Activated CD4-positive, alpha-beta T cell treated with anti-CD3 and anti-CD28 coated beads for 36 hours (primary cell): Measurements from ENCODE around the gene APOL1. TPM values are rescaled to one million over a fixed set of nuclear protein-coding genes. Genes with fewer than 3 reads are reported as not detected.
"Not testable (repeated sequence)": the region's sequence is repeated elsewhere in the genome, so short reads cannot be mapped to it uniquely, and the experiment has no call there.

Experiments used
- ATAC-seq: fragments of 200-7000 bp; cut with Tn5 transposase; one replicate; pipeline ENCODE4 v1.10.0; 2021; ENCODE audit warnings: mild to moderate bottlenecking, moderate library complexity
- CTCF ChIA-PET: fragments of 350-600 bp; sonication (Branson Sonifier 250); formaldehyde crosslinking; loops from one replicate; lab custom pipeline; 2021; ENCODE audit warnings: antibody characterized with exemption; lab: Charles Lee
- POLR2A ChIA-PET: fragments of 350-600 bp; sonication (Branson Sonifier 250); formaldehyde crosslinking; loops from one replicate; lab custom pipeline; 2021; ENCODE audit warnings: antibody characterized with exemption, inconsistent platforms; lab: Charles Lee
- DNase-seq: peaks from one replicate; pipeline ENCODE4 v3.0.0-alpha.2; 2020
- H3K27ac Mint-ChIP-seq: one replicate; pipeline ENCODE4 v1.8.0; 2021; ENCODE audit warnings: mixed read lengths
- H3K27me3 Mint-ChIP-seq: one replicate; pipeline ENCODE4 v1.8.0; 2021; ENCODE audit warnings: mixed read lengths
- H3K36me3 Mint-ChIP-seq: one replicate; pipeline ENCODE4 v1.8.0; 2021; ENCODE audit warnings: low read depth, mixed read lengths
- H3K4me1 Mint-ChIP-seq: one replicate; pipeline ENCODE4 v1.8.0; 2021; ENCODE audit warnings: mixed read lengths
- H3K4me3 Mint-ChIP-seq: one replicate; pipeline ENCODE4 v1.8.0; 2021; ENCODE audit warnings: mild to moderate bottlenecking, moderate library complexity, mixed read lengths
- H3K9me3 Mint-ChIP-seq: one replicate; pipeline ENCODE4 v1.8.0; 2021; ENCODE audit warnings: low read depth, mixed read lengths
- intact Hi-C, 2 experiments: fragments of 100-400 bp; cut with DNase I in 1 of 2; cut with micrococcal nuclease in 1 of 2; formaldehyde crosslinking; loops; one replicate each; pipeline versions ENCODE4 v1.14.2 to v1.15.1; 2022 to 2024; cut with DNase I, micrococcal nuclease
- total RNA-seq, 2 experiments: library from RNA; stranded (reverse); gene quantifications; one replicate each; pipeline ENCODE4 v1.2.3, GENCODE V29; 2021

Gene APOL1
- total RNA-seq, 2 experiments from 2014 or later: 32.0 to 37.2 TPM

DNA sequence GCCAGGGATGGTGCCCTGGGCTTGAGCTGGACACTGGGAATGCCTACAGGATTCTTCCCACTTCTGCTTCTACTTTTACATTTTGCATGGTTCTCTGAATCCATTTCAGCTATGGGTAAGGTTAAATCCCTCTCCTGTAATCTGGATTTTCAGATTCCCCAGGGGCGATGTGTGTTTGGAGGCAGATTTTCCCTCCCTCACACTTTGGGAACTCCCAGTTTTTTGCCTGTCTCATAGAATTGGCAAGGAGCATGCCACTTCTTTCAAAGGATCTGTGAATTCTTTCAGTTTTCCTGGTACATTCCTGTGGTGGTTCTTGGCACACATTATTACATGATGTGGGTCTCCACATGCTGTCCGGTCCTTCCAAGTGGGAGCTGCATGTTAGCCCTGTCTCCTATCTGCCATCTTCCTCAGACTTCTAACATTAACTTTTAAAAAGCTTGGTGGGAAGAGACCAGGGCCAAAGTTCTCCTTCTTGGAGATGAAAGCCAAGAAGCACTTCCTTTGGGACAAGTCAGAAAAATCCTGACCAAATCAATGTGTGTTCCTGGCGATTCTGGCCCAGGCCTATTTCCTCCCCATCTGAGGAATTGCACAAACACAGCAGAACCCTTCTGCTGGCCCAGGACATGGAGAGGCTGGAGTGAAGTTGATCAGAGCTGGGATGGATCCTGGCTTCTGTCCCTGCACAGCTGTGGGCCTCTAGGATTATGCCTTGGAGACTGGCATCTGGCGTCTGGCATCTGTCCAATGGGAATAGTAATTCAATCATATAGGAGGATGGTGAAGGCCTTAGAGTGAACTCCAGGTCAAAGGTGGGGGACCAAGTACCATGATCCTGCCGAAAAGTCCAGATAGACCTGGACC is 8.2 kb upstream of the APOL1 start:
- ChIA-PET POLR2A (interaction anchor here (1.2 kb wide), 1 partner anchor 222 kb away, joined by 3 read pairs; no protein-coding TSS in a partner anchor), CTCF (interaction anchor here (0.6 to 1.6 kb wide), 5 partner anchors 8 to 996 kb away, joined by 3 to 4 read pairs (median 4); partner anchors contain the start of gene APOL1)
- Mint-ChIP-seq H3K9me3 (peaks cover 7% of the 10 kb centered on the region), H3K4me3 (no peak overlapping the region), H3K36me3 (peaks cover 2% of the 10 kb centered on the region), H3K4me1 (peaks cover 3% of the 10 kb centered on the region), H3K27ac (no peak overlapping the region), H3K27me3 (no peaks in the 10 kb centered on the region)
- intact Hi-C loops: no loop called here
- no peak for ATAC-seq
- no peak for DNase-seq

DNA sequence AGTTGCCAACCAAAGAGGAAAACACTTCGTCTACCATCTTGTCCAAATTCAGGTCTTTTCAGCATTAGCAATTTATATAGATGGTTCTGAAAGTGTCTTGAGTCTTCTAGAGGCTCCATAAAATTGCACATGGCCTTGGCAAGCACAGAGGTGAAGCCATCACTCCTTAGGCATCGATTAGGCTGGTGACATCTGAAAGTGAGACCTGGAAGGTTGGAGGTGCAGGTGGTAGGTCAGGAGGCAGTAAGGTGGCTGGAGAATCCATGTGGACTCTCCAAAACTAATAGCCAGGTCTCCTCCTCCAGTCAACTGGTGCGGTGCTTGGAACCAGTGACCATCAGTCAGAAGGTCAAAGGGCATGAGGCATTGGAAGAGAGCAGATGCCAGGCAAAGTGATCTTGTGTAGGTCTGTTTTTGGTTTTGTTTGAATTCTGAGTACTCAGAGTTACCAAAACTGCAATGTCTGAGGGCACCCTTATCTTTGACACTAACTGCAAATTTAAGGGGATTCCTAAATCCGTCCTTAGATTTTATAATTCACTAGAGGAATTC is 7.1 kb upstream of the APOL1 start:
- Mint-ChIP-seq H3K36me3 (peaks cover 2% of the 10 kb centered on the region), H3K4me3 (no peak overlapping the region), H3K9me3 (peaks cover 7% of the 10 kb centered on the region), H3K27me3 (no peaks in the 10 kb centered on the region), H3K4me1 (no peaks in the 10 kb centered on the region), H3K27ac (no peak overlapping the region)
- no peak for ATAC-seq
- ChIA-PET POLR2A (no interaction called here), CTCF (no interaction called here)
- DNase-seq: no peak
- intact Hi-C loops: no loop called here

DNA sequence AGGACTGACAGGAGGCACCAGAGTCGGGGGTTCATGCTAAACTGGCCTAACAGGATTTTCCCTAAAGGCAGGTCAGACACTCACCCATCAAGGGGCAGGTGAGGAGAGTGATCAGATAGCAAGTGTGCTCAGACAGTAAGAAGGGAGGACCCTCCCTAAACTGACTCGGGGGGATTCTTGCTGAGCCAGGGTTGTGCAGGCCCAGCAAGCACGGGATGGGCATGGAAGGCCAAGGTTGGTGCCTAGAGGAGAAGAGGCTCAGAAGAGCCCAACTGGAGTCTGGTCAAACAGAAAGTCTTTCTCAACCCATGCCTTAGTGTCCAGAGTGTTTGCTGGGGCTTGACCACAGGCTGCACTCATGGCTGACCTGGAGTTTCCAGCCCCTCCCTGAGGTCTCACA is 6.2 kb upstream of the APOL1 start:
- CTCF ChIA-PET: no interaction called here
- intact Hi-C loops: no loop called here
- DNase-seq: no peak
- Mint-ChIP-seq H3K27ac (no peak overlapping the region), H3K9me3 (peaks cover 7% of the 10 kb centered on the region), H3K27me3 (no peaks in the 10 kb centered on the region), H3K4me1 (peaks cover 5% of the 10 kb centered on the region), H3K36me3 (peaks cover 2% of the 10 kb centered on the region), H3K4me3 (no peak overlapping the region)
- POLR2A ChIA-PET: no interaction called here
- no peak for ATAC-seq

DNA sequence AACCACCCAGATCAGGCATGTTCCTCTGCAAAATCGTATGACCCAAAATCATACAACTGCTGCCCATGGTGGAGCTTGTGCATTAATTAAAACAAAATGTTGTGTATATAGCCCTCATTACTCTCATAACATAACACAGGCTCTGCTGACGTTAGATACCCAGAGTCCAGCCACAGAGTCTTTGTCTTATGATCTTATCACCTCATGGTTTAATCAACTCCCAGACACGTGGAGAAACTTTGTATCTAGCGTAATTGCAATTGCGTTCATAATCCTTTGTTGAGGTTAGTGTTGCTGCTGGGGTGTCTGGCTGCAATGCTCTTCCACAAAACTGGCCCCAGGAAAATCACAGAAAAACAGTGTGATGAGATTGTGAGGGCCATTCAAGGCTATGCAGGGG is 5.0 kb upstream of the APOL1 start:
- Mint-ChIP-seq H3K4me3 (no peak overlapping the region), H3K9me3 (peaks cover 7% of the 10 kb centered on the region), H3K27me3 (no peaks in the 10 kb centered on the region), H3K27ac (no peak overlapping the region), H3K36me3 (peaks cover 2% of the 10 kb centered on the region), H3K4me1 (peaks cover 15% of the 10 kb centered on the region)
- no peak for DNase-seq
- intact Hi-C loops: no loop called here
- ChIA-PET CTCF (interaction anchor here (6.4 kb wide), 1 partner anchor 9 kb away, joined by 46 read pairs; the partner anchor contains the start of gene APOL2), POLR2A (no interaction called here)
- ATAC-seq: no peak

DNA sequence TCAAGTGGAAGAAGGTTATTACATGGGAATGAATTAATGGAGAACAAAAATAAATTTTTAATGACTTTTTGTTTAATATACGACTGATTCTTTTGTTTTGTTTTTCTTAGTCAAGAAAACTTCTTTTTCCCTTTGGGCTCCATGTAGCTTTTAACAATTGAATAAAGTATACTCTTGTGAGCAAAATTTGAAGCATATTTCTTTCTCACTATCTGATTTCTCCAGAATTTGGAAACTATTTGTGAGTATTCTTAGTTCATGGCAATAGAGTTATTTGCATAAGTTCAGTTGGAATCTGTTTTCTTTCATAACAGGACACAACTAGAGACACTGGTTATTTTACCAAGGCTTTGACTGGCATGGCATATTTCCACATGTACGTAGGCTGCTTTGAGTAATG is 3.8 kb upstream of the APOL1 start:
- ChIA-PET CTCF (interaction anchor here (0.6 to 6.4 kb wide), 2 partner anchors 10 to 13 kb away, joined by 3 to 46 read pairs; partner anchors contain the start of gene APOL2), POLR2A (no interaction called here)
- intact Hi-C loops: no loop called here
- H3K27ac Mint-ChIP-seq: no peak overlapping the region
- H3K27me3 Mint-ChIP-seq: no peaks in the 10 kb centered on the region
- peaks cover 13% of the 10 kb centered on the region for H3K36me3 Mint-ChIP-seq
- H3K4me3 Mint-ChIP-seq: no peak overlapping the region
- ATAC-seq: no peak
- H3K9me3 Mint-ChIP-seq: peaks cover 7% of the 10 kb centered on the region
- H3K4me1 Mint-ChIP-seq: peaks cover 26% of the 10 kb centered on the region
- DNase-seq: no peak

DNA sequence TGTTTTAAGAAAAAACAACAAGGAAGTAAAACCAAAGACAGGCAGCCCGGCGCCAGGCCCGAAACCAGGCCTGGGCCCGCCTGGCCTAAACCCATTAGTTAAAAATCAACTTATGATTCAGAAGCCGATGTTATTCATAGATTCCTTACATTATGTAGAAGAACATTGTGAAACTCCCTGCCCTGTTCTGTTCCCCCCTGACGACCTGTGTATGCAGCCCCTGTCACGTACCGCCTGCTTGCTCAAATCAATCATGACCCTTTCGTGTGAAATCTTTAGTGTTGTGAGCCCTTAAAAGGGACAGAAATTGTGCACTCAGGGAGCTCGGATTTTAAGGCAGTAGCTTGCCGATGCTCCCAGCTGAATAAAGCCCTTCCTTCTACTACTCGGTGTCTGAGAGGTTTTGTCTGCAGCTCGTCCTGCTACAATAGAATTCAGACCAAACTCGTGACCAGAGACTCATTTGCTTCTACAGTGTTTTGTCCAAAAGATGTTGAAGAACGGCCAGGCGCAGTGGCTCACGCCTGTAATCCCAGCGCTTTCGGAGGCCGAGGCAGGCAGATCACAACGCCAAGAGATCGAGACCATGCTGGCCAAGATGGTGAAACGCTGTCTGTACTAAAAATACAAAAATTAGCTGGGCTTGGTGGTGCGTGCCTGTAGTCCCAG is 2.5 kb upstream of the APOL1 start:
- ChIA-PET CTCF (interaction anchor here (0.6 to 6.4 kb wide), 3 partner anchors 11 to 907 kb away, joined by 3 to 46 read pairs (median 3); partner anchors contain the start of gene APOL2), POLR2A (interaction anchor here (1.2 kb wide), 1 partner anchor 25 kb away, joined by 6 read pairs; no protein-coding TSS in a partner anchor)
- H3K4me3 Mint-ChIP-seq, H3K27me3 Mint-ChIP-seq, ATAC-seq, DNase-seq, H3K9me3 Mint-ChIP-seq, intact Hi-C loops: not testable (repeated sequence)
- peaks cover 38% of the 10 kb centered on the region for H3K4me1 Mint-ChIP-seq
- peaks cover 14% of the 10 kb centered on the region for H3K36me3 Mint-ChIP-seq
- peak overlapping the region; percentile 3 for H3K27ac Mint-ChIP-seq

DNA sequence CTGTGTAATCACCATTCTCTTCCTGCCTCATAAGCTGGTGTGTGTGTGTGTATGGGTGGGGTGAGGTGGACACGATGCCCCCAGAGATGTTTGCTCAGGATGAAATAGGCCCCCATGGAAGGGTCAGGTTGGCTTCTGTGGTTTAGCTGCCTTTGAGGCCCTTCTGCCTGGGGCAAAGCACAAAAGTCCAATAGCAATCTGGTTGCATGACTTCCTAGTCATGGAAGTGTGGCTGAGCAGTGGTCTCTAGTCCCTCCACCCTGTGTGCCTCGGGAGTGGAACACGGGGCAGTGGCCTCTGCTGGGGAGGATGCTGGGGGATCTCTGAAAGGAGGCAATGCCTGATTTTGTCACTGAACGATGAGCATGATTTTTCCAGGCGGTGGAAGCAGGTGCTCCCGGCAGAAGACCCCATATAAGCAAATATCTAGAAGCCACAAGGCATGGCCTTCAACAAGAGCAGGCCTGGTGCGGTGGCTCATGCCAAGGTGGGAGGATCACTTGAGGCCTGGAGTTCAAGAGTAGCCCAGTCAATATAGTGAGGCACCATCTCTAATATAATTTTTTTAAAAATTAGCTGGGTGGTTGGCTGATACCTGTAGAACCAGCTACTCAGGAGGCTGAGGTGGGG is 839 bp upstream of the APOL1 start:
- H3K4me3 Mint-ChIP-seq, DNase-seq, ATAC-seq, intact Hi-C loops, H3K27me3 Mint-ChIP-seq, H3K9me3 Mint-ChIP-seq: not testable (repeated sequence)
- Mint-ChIP-seq H3K4me1 (peaks cover 52% of the 10 kb centered on the region), H3K27ac (peak overlapping the region; percentile 91), H3K36me3 (peaks cover 17% of the 10 kb centered on the region)
- ChIA-PET POLR2A (interaction anchor here (1.4 to 1.8 kb wide), 2 partner anchors 12 to 14 kb away, joined by 6 read pairs; partner anchors contain the start of gene APOL2), CTCF (interaction anchor here (0.5 to 6.4 kb wide), 3 partner anchors 8 to 24 kb away, joined by 3 to 46 read pairs (median 4); partner anchors contain the start of gene APOL2)

DNA sequence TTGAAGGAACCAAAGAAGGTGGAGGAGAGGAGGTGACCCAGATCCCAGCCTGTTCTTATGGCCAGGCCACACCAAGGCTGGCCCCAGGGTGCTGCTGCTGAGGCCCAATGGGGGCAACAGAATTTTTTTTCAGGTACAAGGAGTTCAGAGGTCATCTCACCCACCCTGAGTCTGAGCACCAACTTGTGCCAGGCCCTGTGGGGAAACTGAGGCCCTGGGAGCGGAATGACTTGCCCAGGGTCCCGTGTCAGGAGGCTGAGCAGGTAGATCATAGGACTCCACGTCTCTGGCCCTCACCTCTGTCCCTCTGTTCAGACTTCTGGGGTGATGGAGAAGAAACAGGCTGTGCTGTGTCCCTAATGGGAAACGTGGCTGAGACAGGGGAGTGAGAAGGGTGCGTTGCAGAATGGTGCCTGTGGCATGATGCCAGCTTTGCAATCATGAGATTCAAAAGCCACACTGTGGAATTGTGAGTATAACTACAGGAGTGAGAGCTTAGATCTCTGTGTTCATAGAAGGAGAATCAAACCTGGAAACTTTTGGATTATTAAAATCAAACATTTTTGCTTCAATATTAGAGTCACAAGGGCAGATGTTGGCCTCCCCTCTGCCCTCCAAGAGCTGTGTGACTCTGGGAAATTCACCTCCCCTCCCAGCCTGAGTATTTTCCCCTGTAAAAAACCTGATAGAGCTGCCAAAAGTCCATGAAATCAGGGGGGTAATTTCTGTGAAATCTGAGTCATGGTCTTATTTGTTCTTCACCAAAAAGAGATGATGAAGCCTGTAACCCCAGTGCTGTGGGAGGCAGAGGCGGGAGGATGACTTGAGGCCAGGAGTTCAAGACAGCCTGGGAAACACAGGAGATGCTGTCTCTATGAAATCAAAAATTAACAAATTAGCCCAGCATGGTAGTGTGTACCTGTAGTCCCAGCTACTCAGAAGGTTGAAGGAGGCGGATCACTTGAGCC is 874 bp downstream of the APOL1 start:
- Mint-ChIP-seq H3K4me3 (peak overlapping the region; percentile 92), H3K9me3 (peaks cover 4% of the 10 kb centered on the region), H3K27ac (peak overlapping the region; percentile 91), H3K27me3 (no peaks in the 10 kb centered on the region), H3K36me3 (peaks cover 30% of the 10 kb centered on the region), H3K4me1 (peaks cover 64% of the 10 kb centered on the region)
- intact Hi-C loops: loop anchor here (1.0 kb wide), 1 partner anchor 15 kb away; the partner anchor contains the start of gene APOL2 (in 2 of the 2)
- ChIA-PET CTCF (interaction anchor here (0.5 to 6.4 kb wide), 16 partner anchors 10 to 523 kb away, joined by 3 to 46 read pairs (median 4); partner anchors contain the start of gene APOL2), POLR2A (interaction anchor here (1.4 to 1.8 kb wide), 2 partner anchors 14 to 16 kb away, joined by 6 read pairs; partner anchors contain the start of gene APOL2)
- ATAC-seq (peak; percentile 23), DNase-seq (peak; percentile 66)

DNA sequence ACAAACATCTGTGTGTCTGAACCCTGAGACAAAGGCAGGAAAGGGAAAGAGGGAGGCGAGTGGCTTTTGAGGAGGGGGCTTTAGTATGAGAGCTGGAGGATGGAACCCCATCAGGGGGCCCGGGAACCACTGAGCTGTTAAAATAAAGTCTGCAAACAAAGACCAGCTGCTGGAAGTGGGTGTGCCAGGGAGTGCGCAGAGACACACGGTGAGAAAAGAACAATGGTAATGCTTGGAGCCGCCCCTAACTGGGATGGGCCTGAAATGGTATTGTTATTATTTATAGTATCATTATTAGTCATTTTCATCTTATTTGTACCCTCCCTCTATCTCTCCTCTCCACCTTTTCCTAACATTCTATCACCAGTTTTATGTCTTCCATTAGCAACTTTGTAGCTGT is 2.6 kb downstream of the APOL1 start:
- POLR2A ChIA-PET: not testable (repeated sequence)
- H3K36me3 Mint-ChIP-seq: peaks cover 34% of the 10 kb centered on the region

DNA sequence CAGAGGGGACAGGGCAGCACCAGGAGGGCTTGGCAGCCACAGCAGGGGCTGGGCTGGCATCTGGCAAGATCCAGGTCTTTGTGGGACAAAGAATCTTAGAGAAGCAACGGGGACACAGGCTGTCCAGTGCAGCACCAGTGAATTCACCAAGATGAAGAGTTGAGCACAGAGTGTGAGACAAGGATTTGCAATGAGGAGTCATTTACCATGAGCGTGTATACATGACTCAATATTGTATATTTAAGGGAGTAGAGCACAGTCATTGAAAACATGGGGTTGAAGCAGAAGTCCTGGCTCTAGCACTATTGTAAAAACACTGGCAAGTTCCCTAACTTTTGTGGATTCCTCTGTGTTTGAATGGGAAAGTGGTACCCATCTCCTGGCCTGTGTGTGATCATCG is 3.5 kb downstream of the APOL1 start:
- CTCF ChIA-PET: no interaction called here
- DNase-seq (no peak), ATAC-seq (no peak)
- peaks cover 65% of the 10 kb centered on the region for H3K4me1 Mint-ChIP-seq
- intact Hi-C loops: no loop called here
- no peaks in the 10 kb centered on the region for H3K9me3 Mint-ChIP-seq
- H3K4me3 Mint-ChIP-seq: no peak overlapping the region
- POLR2A ChIA-PET: no interaction called here
- H3K27ac Mint-ChIP-seq: peak overlapping the region; percentile 8
- H3K36me3 Mint-ChIP-seq: peaks cover 43% of the 10 kb centered on the region
- no peaks in the 10 kb centered on the region for H3K27me3 Mint-ChIP-seq

More for the DNA sequence above, 2.6 kb downstream of the APOL1 start:
- Mint-ChIP-seq H3K4me3 (peak overlapping the region; percentile 92), H3K4me1 (peaks cover 68% of the 10 kb centered on the region), H3K27ac (peak overlapping the region; percentile 53)
- CTCF ChIA-PET, H3K27me3 Mint-ChIP-seq, H3K9me3 Mint-ChIP-seq, ATAC-seq, DNase-seq: not testable (repeated sequence)
- intact Hi-C loops: loop anchor here in 1 of 2 experiments (1.0 kb wide), 1 partner anchor 54 kb away; the partner anchor contains the start of gene APOL4
